GM23338 (cell line): ENCODE data around the gene IGF2BP2. TPM values are rescaled to one million over a fixed set of nuclear protein-coding genes. Genes with fewer than 3 reads are reported as not detected.

Experiments used
- ATAC-seq: fragments of 200-7000 bp; cut with Tn5 transposase; 3 replicates; pipeline ENCODE4 v1.9.1; 2020
- DNase-seq: peaks from one replicate; pipeline ENCODE4 v3.0.0-alpha.2; 2015; ENCODE audit warnings: low spot score
- H2AFZ ChIP-seq: fragments of 200-600 bp; sonication (generic); 2 replicates; pipeline ENCODE4 v1.8.0; 2016; ENCODE audit warnings: antibody characterized with exemption, mild to moderate bottlenecking, moderate library complexity
- H3F3A ChIP-seq: fragments of 200-600 bp; sonication (generic); replicated peaks from 2 replicates; pipeline ENCODE4 v1.8.0; 2017; ENCODE audit warnings: antibody characterized with exemption, mixed run types, low read depth
- H3K27ac ChIP-seq: fragments of 200-600 bp; sonication (generic); 2 replicates; pipeline ENCODE4 v1.6.1; 2016; ENCODE audit warnings: low read depth
- H3K27me3 ChIP-seq: fragments of 200-600 bp; sonication (generic); 2 replicates; pipeline ENCODE4 v1.8.0; 2016; ENCODE audit warnings: mild to moderate bottlenecking, mixed run types, moderate library complexity; ENCODE audit not compliant: insufficient read depth
- H3K36me3 ChIP-seq: fragments of 200-600 bp; sonication (generic); 2 replicates; pipeline ENCODE4 v1.8.0; 2016; ENCODE audit warnings: mild to moderate bottlenecking; ENCODE audit not compliant: insufficient read depth
- H3K4me1 ChIP-seq: fragments of 200-600 bp; sonication (generic); 2 replicates; pipeline ENCODE4 v1.8.0; 2016; ENCODE audit warnings: mild to moderate bottlenecking, moderate library complexity; ENCODE audit not compliant: insufficient read depth
- H3K4me2 ChIP-seq: fragments of 200-600 bp; sonication (generic); 2 replicates; pipeline ENCODE4 v1.7.1; 2017; ENCODE audit warnings: mixed run types
- H3K4me3 ChIP-seq: fragments of 200-600 bp; sonication (generic); 2 replicates; pipeline ENCODE4 v1.6.1; 2016; ENCODE audit warnings: mixed run types
- H3K79me2 ChIP-seq: fragments of 200-600 bp; sonication (generic); replicated peaks from 2 replicates; pipeline ENCODE4 v1.8.0; 2017; ENCODE audit warnings: mild to moderate bottlenecking; ENCODE audit not compliant: insufficient read depth
- H3K9me2 ChIP-seq: fragments of 200-600 bp; sonication (generic); 2 replicates; pipeline ENCODE4 v1.8.0; 2017; ENCODE audit not compliant: insufficient read depth
- H4K20me1 ChIP-seq: fragments of 200-600 bp; sonication (generic); replicated peaks from 2 replicates; pipeline ENCODE4 v1.8.0; 2017; ENCODE audit warnings: mild to moderate bottlenecking; ENCODE audit not compliant: insufficient read depth
- H3K27ac Mint-ChIP-seq: 2 replicates; pipeline ENCODE4 v1.8.0; 2020; ENCODE audit warnings: inconsistent platforms, mild to moderate bottlenecking, moderate library complexity, mixed read lengths
- H3K27me3 Mint-ChIP-seq: 3 replicates; pipeline ENCODE4 v1.8.0; 2022; ENCODE audit warnings: low read depth, mild to moderate bottlenecking, moderate library complexity, mixed read lengths, inconsistent platforms; ENCODE audit not compliant: insufficient read depth, poor library complexity
- H3K36me3 Mint-ChIP-seq: 3 replicates; pipeline ENCODE4 v1.8.0; 2021; ENCODE audit warnings: low read depth, mild to moderate bottlenecking, inconsistent platforms, moderate library complexity, mixed read lengths
- H3K4me1 Mint-ChIP-seq: 3 replicates; pipeline ENCODE4 v1.8.0; 2020; ENCODE audit warnings: mild to moderate bottlenecking, inconsistent platforms, mixed read lengths
- H3K4me3 Mint-ChIP-seq: 3 replicates; pipeline ENCODE4 v1.8.0; 2021; ENCODE audit warnings: moderate library complexity, mild to moderate bottlenecking, inconsistent platforms, mixed read lengths
- H3K9me3 Mint-ChIP-seq: 3 replicates; pipeline ENCODE4 v1.8.0; 2020; ENCODE audit warnings: moderate library complexity, mild to moderate bottlenecking, inconsistent platforms, mixed read lengths
- CREB1 ChIP-seq: fragments of 250-450 bp; sonication (Bioruptor Pico); IDR thresholded peaks from 2 replicates; pipeline ENCODE4 v1.5.0; 2020; ENCODE audit warnings: low read depth, mild to moderate bottlenecking, moderate library complexity
- EZH2 ChIP-seq: fragments of 200-600 bp; sonication (generic); IDR thresholded peaks from one replicate; pipeline ENCODE4 v1.8.0; 2017; ENCODE audit warnings: antibody characterized with exemption, mild to moderate bottlenecking, low read depth; ENCODE audit not compliant: unreplicated experiment
- JUNB ChIP-seq: IDR thresholded peaks from one replicate; pipeline ENCODE4 v1.6.1; 2016; ENCODE audit warnings: antibody characterized with exemption; ENCODE audit not compliant: unreplicated experiment
- NANOG ChIP-seq: IDR thresholded peaks from 2 replicates; pipeline ENCODE4 v1.6.1; 2016; ENCODE audit warnings: antibody characterized with exemption, borderline replicate concordance
- POLR2AphosphoS5 ChIP-seq: IDR thresholded peaks from 2 replicates; pipeline ENCODE4 v1.6.1; 2016; ENCODE audit warnings: antibody characterized with exemption, low read depth
- REST ChIP-seq: IDR thresholded peaks from one replicate; pipeline ENCODE4 v1.6.1; 2018; ENCODE audit warnings: antibody characterized with exemption; ENCODE audit not compliant: unreplicated experiment
- STAT1 ChIP-seq: IDR thresholded peaks from one replicate; pipeline ENCODE4 v1.6.1; 2016; ENCODE audit warnings: antibody characterized with exemption; ENCODE audit not compliant: unreplicated experiment
- ZNF462 ChIP-seq: fragments of 250-450 bp; sonication (Bioruptor Pico); IDR thresholded peaks from 2 replicates; pipeline ENCODE4 v1.5.0; 2020; ENCODE audit warnings: mild to moderate bottlenecking, moderate library complexity
- polyA plus RNA-seq: library from polyadenylated mRNA; unstranded; fragments of >200 nt; fragmentation: Nextera tagmentation; extraction: Ambion mirVana; gene quantifications from 2 replicates; pipeline ENCODE4 v1.2.1, GENCODE V29; 2016
- total RNA-seq: library from RNA; depleted of rRNA; stranded (reverse); fragments of >200 nt; shearing (Covaris generic); gene quantifications from 2 replicates; pipeline ENCODE4 v1.2.3, GENCODE V29; 2014

The IGF2BP2 gene
- total and polyA plus RNA-seq, 2 experiments from 2014 or later: 82.9 to 84.5 TPM

- no peak for TF ChIP-seq ZNF462 (CRISPR knock-in tag)
- TF ChIP-seq POLR2AphosphoS5: no peak
- TF ChIP-seq CREB1 (CRISPR knock-in tag): no peak
Observed at GRCh38 chr3:185760550-185760949, 64.3 kb downstream of the IGF2BP2 start (continued).

- Histone ChIP-seq H3K79me2 (peaks cover 100% of the 10 kb centered on the region), H3F3A (peaks cover 5% of the 10 kb centered on the region; the same call in 1 of the 2 replicates), H3K27ac (no peak overlapping the region), H3K36me3 (peaks cover 3% of the 10 kb centered on the region; the same call in 1 of the 2 replicates), H4K20me1 (peaks cover 28% of the 10 kb centered on the region), H3K4me2 (peak overlapping the region; percentile 1; the same call in 1 of the 2 replicates), H3K9me2 (peaks cover 6% of the 10 kb centered on the region; the same call in 1 of the 2 replicates), H2AFZ (no peak overlapping the region), H3K4me1 (peaks cover 66% of the 10 kb centered on the region), H3K4me3 (no peak overlapping the region), H3K27me3 (no peaks in the 10 kb centered on the region)
- Mint-ChIP-seq H3K4me1 (peaks cover 72% of the 10 kb centered on the region), H3K9me3 (peaks cover 18% of the 10 kb centered on the region), H3K4me3 (no peak overlapping the region), H3K27me3 (peaks cover 12% of the 10 kb centered on the region), H3K36me3 (peaks cover 34% of the 10 kb centered on the region), H3K27ac (no peak overlapping the region)
- no peak for ATAC-seq
- no peak for DNase-seq
- TF ChIP-seq JUNB (no peak), POLR2AphosphoS5 (no peak), EZH2 (no peak), NANOG (no peak), STAT1 (no peak), REST (no peak)
Observed at GRCh38 chr3:185760088-185760487, 64.8 kb downstream of the IGF2BP2 start.
